PFSK-1 (cell line): Measurements from ENCODE around the gene INSL4.

ENCODE experiments used
- POLR2AphosphoS5 ChIP-seq: IDR thresholded peaks from 2 replicates; pipeline ENCODE4 v1.6.1; 2012; ENCODE audit warnings: low read depth, mild to moderate bottlenecking, control low read depth, low read length, moderate library complexity
- TAF1 ChIP-seq: IDR thresholded peaks from 2 replicates; pipeline ENCODE4 v1.6.1; 2012; ENCODE audit warnings: low read length, control low read depth, borderline replicate concordance; ENCODE audit not compliant: insufficient read depth

GRCh38 chr9:5205071-5205470 is 26.1 kb upstream of the INSL4 start:
- TF ChIP-seq POLR2AphosphoS5 (no peak), TAF1 (no peak)
